Measurements from ENCODE around the gene CEP112.
A peak's percentile ranks its signal among the peaks of the same experiment; 100 is the strongest.

Gene CEP112

GRCh38 chr17:66056148-66056547 is 135.8 kb downstream of the CEP112 start:
- no peak for DNase-seq

GRCh38 chr17:66054242-66054641 is 137.7 kb downstream of the CEP112 start:
- DNase-seq = no peak

- DNase-seq = no peak
Observed at GRCh38 chr17:66044083-66044482, 147.8 kb downstream of the CEP112 start.

GRCh38 chr17:66043419-66043818 is 148.5 kb downstream of the CEP112 start:
- DNase-seq = no peak

- DNase-seq = peak in 1 of 2 experiments; percentile 1
Observed at GRCh38 chr17:66040402-66040801, 151.5 kb downstream of the CEP112 start.

GRCh38 chr17:66038125-66038524 is 153.8 kb downstream of the CEP112 start:
- no peak for DNase-seq

- no peak for DNase-seq
Observed at GRCh38 chr17:66037221-66037620, 154.7 kb downstream of the CEP112 start.

- no peak for DNase-seq
Observed at GRCh38 chr17:66032082-66032712, 159.7 kb downstream of the CEP112 start.

GRCh38 chr17:66025551-66025950 is 166.4 kb downstream of the CEP112 start:
- DNase-seq = no peak

- DNase-seq = no peak
Observed at GRCh38 chr17:66021757-66022156, 170.2 kb downstream of the CEP112 start.

- no peak for DNase-seq
Observed at GRCh38 chr17:66018786-66019185, 173.1 kb downstream of the CEP112 start.

GRCh38 chr17:66016231-66016630 is 175.7 kb downstream of the CEP112 start:
- DNase-seq = no peak

- DNase-seq = no peak
Observed at GRCh38 chr17:66008680-66009079, 183.3 kb downstream of the CEP112 start.

- DNase-seq = no peak
Observed at GRCh38 chr17:66006654-66007053, 185.3 kb downstream of the CEP112 start.

GRCh38 chr17:66002812-66003211 is 189.1 kb downstream of the CEP112 start:
- DNase-seq = no peak

GRCh38 chr17:66002063-66002585 is 189.8 kb downstream of the CEP112 start:
- DNase-seq = no peak

- no peak for DNase-seq
Observed at GRCh38 chr17:66000216-66000615, 191.7 kb downstream of the CEP112 start.

- no peak for DNase-seq
Observed at GRCh38 chr17:65998675-65999074, 193.3 kb downstream of the CEP112 start.

- no peak for DNase-seq
Observed at GRCh38 chr17:65994679-65995078, 197.3 kb downstream of the CEP112 start.

- DNase-seq = no peak
Observed at GRCh38 chr17:65994114-65994513, 197.8 kb downstream of the CEP112 start.

- DNase-seq = no peak
Observed at GRCh38 chr17:65990593-65990992, 201.3 kb downstream of the CEP112 start.

GRCh38 chr17:65988451-65988850 is 203.5 kb downstream of the CEP112 start:
- DNase-seq = no peak

- DNase-seq = peak; percentile 21 to 52
Observed at GRCh38 chr17:65987988-65988387, 203.9 kb downstream of the CEP112 start.

GRCh38 chr17:65985571-65985970 is 206.4 kb downstream of the CEP112 start:
- DNase-seq = no peak

- no peak for DNase-seq
Observed at GRCh38 chr17:65984299-65984698, 207.6 kb downstream of the CEP112 start.

Data from NCI-H526 (cell line).